Testis (tissue), 3 donors: ENCODE measurements around the gene MED27. TPM values are rescaled to one million over a fixed set of nuclear protein-coding genes. Genes with fewer than 3 reads are reported as not detected.

ENCODE experiments used
- DNase-seq: peaks from one replicate; pipeline ENCODE4 v3.0.0-alpha.2; 2019
- H3K27ac ChIP-seq, 2 donors: fragments of 200-600 bp; sonication (generic); one replicate each; pipeline ENCODE4 v1.5.1; 2019
- H3K27me3 ChIP-seq: fragments of 200-600 bp; sonication (generic); one replicate; pipeline ENCODE4 v1.5.1; 2019
- H3K36me3 ChIP-seq: fragments of 200-600 bp; sonication (generic); one replicate; pipeline ENCODE4 v1.5.1; 2017; ENCODE audit warnings: low read depth; ENCODE audit errors: missing control alignments
- H3K4me1 ChIP-seq: fragments of 200-600 bp; sonication (generic); one replicate; pipeline ENCODE4 v1.5.1; 2019
- H3K4me3 ChIP-seq, 2 donors: fragments of 200-600 bp; sonication (generic); one replicate each; pipeline ENCODE4 v1.5.1; 2017 to 2019
- H3K9me3 ChIP-seq: fragments of 200-600 bp; sonication (generic); one replicate; pipeline ENCODE4 v1.5.1; 2017
- CTCF ChIP-seq, 3 experiments: fragments of 450-650 bp in 2 of 3; fragments of 200-600 bp in 1 of 3; sonication (generic) in 1 of 3; IDR thresholded peaks; one replicate each; pipeline ENCODE4 v1.5.1; 2016 to 2019; ENCODE audit warnings: antibody characterized with exemption in 3 of 3, mild to moderate bottlenecking in 2 of 3, moderate library complexity in 1 of 3
- POLR2A ChIP-seq: fragments of 450-650 bp; IDR thresholded peaks from one replicate; pipeline ENCODE4 v1.6.1; 2017; ENCODE audit warnings: antibody characterized with exemption, mild to moderate bottlenecking, moderate library complexity
- WGBS, 2 donors: methylation state at CpG; one replicate each; pipeline ENCODE4 v1.1.5; 2018; 5-methylcytosine and 5-hydroxymethylcytosine counted together
- intact Hi-C: fragments of 100-400 bp; cut with DNase I; formaldehyde crosslinking; loops from one replicate; pipeline ENCODE4 v1.15.1; 2023; ENCODE audit warnings: low total_unique reads
- polyA plus RNA-seq: library from polyadenylated mRNA; stranded (reverse); fragments of 350-450 nt; fragmentation: Illumina TruSeq; extraction: RNeasy Lipid Tissue Mini Kit (QIAGEN cat#74804); gene quantifications from one replicate; pipeline ENCODE4 v1.2.3, GENCODE V29; 2014; ENCODE audit warnings: low read depth, low replicate concordance; ENCODE audit not compliant: insufficient read depth
- total RNA-seq, 2 donors: library from RNA; depleted of rRNA; stranded (reverse); fragments of >200 nt; gene quantifications; one replicate each; pipeline ENCODE4 v1.2.3, GENCODE V29; 2016

The MED27 gene
- total and polyA plus RNA-seq, 3 donors from 2014 or later, result 30.7 to 45.0 (median 33.7) TPM

GRCh38 chr9:132054024-132054423 lies 25.6 kb downstream of the MED27 start:
- Histone ChIP-seq H3K27me3 (no peaks in the 10 kb centered on the region), H3K9me3 (no peaks in the 10 kb centered on the region), H3K4me3 (no peak overlapping the region), H3K4me1 (no peaks in the 10 kb centered on the region), H3K27ac (no peak overlapping the region), H3K36me3 (no peaks in the 10 kb centered on the region)
- DNase-seq, result no peak
- no peak for TF ChIP-seq CTCF (IDR thresholded peaks at IDR 0.05)
- no peak for TF ChIP-seq POLR2A
- intact Hi-C loops, result no loop called here
- 90 to 92% methylated on average over 11 of the region's 11 CpGs for WGBS, 2 donors

- DNase-seq, result no peak
- TF ChIP-seq CTCF (IDR thresholded peaks at IDR 0.05), result no peak
- no peak for TF ChIP-seq POLR2A
- no peaks in the 10 kb centered on the region for H3K9me3 ChIP-seq
- no peaks in the 10 kb centered on the region for H3K4me1 ChIP-seq
- H3K36me3 ChIP-seq, result no peaks in the 10 kb centered on the region
- intact Hi-C loops, result no loop called here
- no peak overlapping the region for H3K27ac ChIP-seq
- H3K27me3 ChIP-seq, result no peaks in the 10 kb centered on the region
- WGBS, 2 donors, result 62 to 78% methylated on average over 4 of the region's 4 CpGs
- H3K4me3 ChIP-seq, result no peak overlapping the region
These were observed 29.8 kb downstream of the MED27 start for GRCh38 chr9:132049900-132050299.

- Histone ChIP-seq H3K4me3 (no peak overlapping the region), H3K27me3 (no peaks in the 10 kb centered on the region), H3K4me1 (no peaks in the 10 kb centered on the region), H3K9me3 (no peaks in the 10 kb centered on the region), H3K27ac (no peak overlapping the region), H3K36me3 (no peaks in the 10 kb centered on the region)
- intact Hi-C loops, result no loop called here
- TF ChIP-seq CTCF (IDR thresholded peaks at IDR 0.05) (no peak), POLR2A (no peak)
- DNase-seq, result no peak
- 69 to 83% methylated on average over 7 of the region's 7 CpGs for WGBS, 2 donors
These were observed 30.3 kb downstream of the MED27 start for GRCh38 chr9:132049323-132049882.

GRCh38 chr9:132048201-132048600 lies 31.5 kb downstream of the MED27 start:
- no peak overlapping the region for H3K27ac ChIP-seq
- no peaks in the 10 kb centered on the region for H3K27me3 ChIP-seq
- intact Hi-C loops, result no loop called here
- no peak for TF ChIP-seq POLR2A
- TF ChIP-seq CTCF (IDR thresholded peaks at IDR 0.05), result no peak
- H3K4me1 ChIP-seq, result no peaks in the 10 kb centered on the region
- no peak overlapping the region for H3K4me3 ChIP-seq
- no peak for DNase-seq
- no peaks in the 10 kb centered on the region for H3K9me3 ChIP-seq
- no peaks in the 10 kb centered on the region for H3K36me3 ChIP-seq
- WGBS, 2 donors, result 88 to 91% methylated on average over 3 of the region's 3 CpGs

- Histone ChIP-seq H3K27ac (no peak overlapping the region), H3K9me3 (no peaks in the 10 kb centered on the region), H3K27me3 (no peaks in the 10 kb centered on the region), H3K4me3 (no peak overlapping the region), H3K36me3 (no peaks in the 10 kb centered on the region), H3K4me1 (no peaks in the 10 kb centered on the region)
- WGBS, 2 donors, result 72 to 76% methylated on average over 6 of the region's 6 CpGs
- TF ChIP-seq POLR2A (no peak), CTCF (IDR thresholded peaks at IDR 0.05) (no peak)
- DNase-seq, result no peak
- intact Hi-C loops, result no loop called here
These were observed 33.2 kb downstream of the MED27 start for GRCh38 chr9:132046456-132046855.
